HG03196 (cell line): Measurements from ENCODE around the gene SAMD14.

Experiments
- ATAC-seq: cut with Tn5 transposase; IDR thresholded peaks from one replicate; pipeline ENCODE4 v1.9.1; 2021; ENCODE audit not compliant: unreplicated experiment

SAMD14 gene

GRCh38 chr17:50129728-50130558 lies at the start of gene SAMD14:
TSS of gene SAMD14 (minus strand) at chr17:50130160. CDS start at chr17:50124959, 5,201 bp downstream.
- no peak for ATAC-seq

- ATAC-seq, result no peak
Measured at GRCh38 chr17:50177983-50178834, 48.2 kb upstream of the SAMD14 start.

GRCh38 chr17:50177476-50177875 lies 47.5 kb upstream of the SAMD14 start:
- no peak for ATAC-seq

GRCh38 chr17:50176559-50177357 lies 46.8 kb upstream of the SAMD14 start:
- ATAC-seq, result no peak

- ATAC-seq, result no peak
Measured at GRCh38 chr17:50175035-50175807, 45.3 kb upstream of the SAMD14 start.

- no peak for ATAC-seq
Measured at GRCh38 chr17:50174444-50174843, 44.5 kb upstream of the SAMD14 start.

- no peak for ATAC-seq
Measured at GRCh38 chr17:50173335-50173941, 43.5 kb upstream of the SAMD14 start.

- no peak for ATAC-seq
Measured at GRCh38 chr17:50172936-50173334, 43.0 kb upstream of the SAMD14 start.

GRCh38 chr17:50172130-50172529 lies 42.2 kb upstream of the SAMD14 start:
- no peak for ATAC-seq

GRCh38 chr17:50171371-50172071 lies 41.6 kb upstream of the SAMD14 start:
- ATAC-seq, result no peak

GRCh38 chr17:50170662-50171370 lies 40.9 kb upstream of the SAMD14 start:
- ATAC-seq, result peak; percentile 59

- ATAC-seq, result no peak
Measured at GRCh38 chr17:50169881-50170459, 40.0 kb upstream of the SAMD14 start.

GRCh38 chr17:50169121-50169764 lies 39.3 kb upstream of the SAMD14 start:
- ATAC-seq, result no peak

- ATAC-seq, result no peak
Measured at GRCh38 chr17:50168319-50168718, 38.4 kb upstream of the SAMD14 start.

- ATAC-seq, result no peak
Measured at GRCh38 chr17:50167371-50167770, 37.4 kb upstream of the SAMD14 start.

GRCh38 chr17:50166518-50167181 lies 36.7 kb upstream of the SAMD14 start:
- no peak for ATAC-seq

GRCh38 chr17:50165867-50166517 lies 36.0 kb upstream of the SAMD14 start, which contains the start of gene SGCA:
TSS of gene SGCA (plus strand) at chr17:50166005. CDS start at chr17:50166041, 36 bp downstream.
- no peak for ATAC-seq
